Uterus (tissue), 2 donors: Measurements from ENCODE around the gene ELP4.

Experiments used
- POLR2A ChIP-seq, 2 donors: fragments of 450-650 bp; IDR thresholded peaks; one replicate each; pipeline ENCODE4 v1.6.1; 2016; ENCODE audit warnings: antibody characterized with exemption in 2 of 2, mild to moderate bottlenecking in 1 of 2, moderate library complexity in 1 of 2
- TF ChIP-seq, protein P1 (sequence below), 4 experiments: fragments of 200-600 bp in 2 of 4; fragments of 450-650 bp in 2 of 4; sonication (generic) in 2 of 4; IDR thresholded peaks; one replicate each; pipeline ENCODE4 v1.5.1; 2016 to 2019; ENCODE audit warnings: antibody characterized with exemption in 4 of 4, mild to moderate bottlenecking in 2 of 4, moderate library complexity in 1 of 4

DNA sequence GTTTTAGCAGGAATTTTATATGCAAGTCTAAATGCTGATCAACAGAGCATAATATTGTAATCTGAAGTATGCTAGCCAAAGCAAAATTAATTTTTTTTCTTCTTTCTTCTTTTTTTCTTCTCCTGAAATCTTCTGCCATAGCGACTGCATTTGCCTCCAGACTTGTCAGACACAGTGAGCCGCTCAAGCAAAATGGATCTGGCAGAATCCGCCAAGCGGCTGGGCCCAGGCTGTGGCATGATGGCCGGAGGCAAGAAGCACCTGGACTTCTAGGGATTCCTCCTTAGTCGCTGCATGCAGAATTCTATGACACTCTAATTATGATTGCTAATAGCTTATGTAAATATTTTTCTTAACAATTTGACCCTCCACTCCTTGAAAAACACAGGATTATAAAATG lies 273.7 kb downstream of the ELP4 start:
- TF ChIP-seq POLR2A (IDR thresholded peaks at IDR 0.05), result no peak
- TF ChIP-seq, protein P1, sequence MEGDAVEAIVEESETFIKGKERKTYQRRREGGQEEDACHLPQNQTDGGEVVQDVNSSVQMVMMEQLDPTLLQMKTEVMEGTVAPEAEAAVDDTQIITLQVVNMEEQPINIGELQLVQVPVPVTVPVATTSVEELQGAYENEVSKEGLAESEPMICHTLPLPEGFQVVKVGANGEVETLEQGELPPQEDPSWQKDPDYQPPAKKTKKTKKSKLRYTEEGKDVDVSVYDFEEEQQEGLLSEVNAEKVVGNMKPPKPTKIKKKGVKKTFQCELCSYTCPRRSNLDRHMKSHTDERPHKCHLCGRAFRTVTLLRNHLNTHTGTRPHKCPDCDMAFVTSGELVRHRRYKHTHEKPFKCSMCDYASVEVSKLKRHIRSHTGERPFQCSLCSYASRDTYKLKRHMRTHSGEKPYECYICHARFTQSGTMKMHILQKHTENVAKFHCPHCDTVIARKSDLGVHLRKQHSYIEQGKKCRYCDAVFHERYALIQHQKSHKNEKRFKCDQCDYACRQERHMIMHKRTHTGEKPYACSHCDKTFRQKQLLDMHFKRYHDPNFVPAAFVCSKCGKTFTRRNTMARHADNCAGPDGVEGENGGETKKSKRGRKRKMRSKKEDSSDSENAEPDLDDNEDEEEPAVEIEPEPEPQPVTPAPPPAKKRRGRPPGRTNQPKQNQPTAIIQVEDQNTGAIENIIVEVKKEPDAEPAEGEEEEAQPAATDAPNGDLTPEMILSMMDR (IDR thresholded peaks at IDR 0.05), result no peak
